ENCODE results near the gene UBE2E2.
A peak's percentile ranks its signal among the peaks of the same experiment; 100 is the strongest.

The UBE2E2 gene

GRCh38 chr3:23455775-23456174 is 252.6 kb downstream of the UBE2E2 start:
- H3K4me3 Mint-ChIP-seq: no peak overlapping the region
- H3K4me1 Mint-ChIP-seq: peaks cover 12% of the 10 kb centered on the region
- H3K27ac Mint-ChIP-seq: no peak overlapping the region
- H3K36me3 Mint-ChIP-seq: peaks cover 5% of the 10 kb centered on the region
- H3K27me3 Mint-ChIP-seq: no peaks in the 10 kb centered on the region
- H3K9me3 Mint-ChIP-seq: no peaks in the 10 kb centered on the region

- H3K4me1 Mint-ChIP-seq: peaks cover 12% of the 10 kb centered on the region
- H3K9me3 Mint-ChIP-seq: no peaks in the 10 kb centered on the region
- H3K4me3 Mint-ChIP-seq: no peak overlapping the region
- no peaks in the 10 kb centered on the region for H3K27me3 Mint-ChIP-seq
- peaks cover 5% of the 10 kb centered on the region for H3K36me3 Mint-ChIP-seq
- H3K27ac Mint-ChIP-seq: no peak overlapping the region
Observed at GRCh38 chr3:23457697-23458096, 254.6 kb downstream of the UBE2E2 start.

- Mint-ChIP-seq H3K4me3 (no peak overlapping the region), H3K4me1 (peaks cover 12% of the 10 kb centered on the region), H3K9me3 (no peaks in the 10 kb centered on the region), H3K27ac (no peak overlapping the region), H3K27me3 (no peaks in the 10 kb centered on the region), H3K36me3 (peaks cover 5% of the 10 kb centered on the region)
Observed at GRCh38 chr3:23459465-23459864, 256.3 kb downstream of the UBE2E2 start.

GRCh38 chr3:23459889-23460546 is 256.9 kb downstream of the UBE2E2 start:
- H3K27me3 Mint-ChIP-seq: no peaks in the 10 kb centered on the region
- H3K4me1 Mint-ChIP-seq: peaks cover 12% of the 10 kb centered on the region
- H3K4me3 Mint-ChIP-seq: no peak overlapping the region
- H3K9me3 Mint-ChIP-seq: no peaks in the 10 kb centered on the region
- peaks cover 5% of the 10 kb centered on the region for H3K36me3 Mint-ChIP-seq
- no peak overlapping the region for H3K27ac Mint-ChIP-seq

GRCh38 chr3:23461069-23461468 is 257.9 kb downstream of the UBE2E2 start:
- H3K27ac Mint-ChIP-seq: no peak overlapping the region
- H3K4me3 Mint-ChIP-seq: no peak overlapping the region
- no peaks in the 10 kb centered on the region for H3K27me3 Mint-ChIP-seq
- no peaks in the 10 kb centered on the region for H3K9me3 Mint-ChIP-seq
- H3K4me1 Mint-ChIP-seq: peaks cover 12% of the 10 kb centered on the region
- peaks cover 4% of the 10 kb centered on the region for H3K36me3 Mint-ChIP-seq

- H3K4me3 Mint-ChIP-seq: no peak overlapping the region
- H3K27me3 Mint-ChIP-seq: no peaks in the 10 kb centered on the region
- H3K27ac Mint-ChIP-seq: no peak overlapping the region
- peaks cover 10% of the 10 kb centered on the region for H3K36me3 Mint-ChIP-seq
- H3K9me3 Mint-ChIP-seq: peaks cover 10% of the 10 kb centered on the region
- H3K4me1 Mint-ChIP-seq: no peaks in the 10 kb centered on the region
Observed at GRCh38 chr3:23463791-23464190, 260.7 kb downstream of the UBE2E2 start.

- no peaks in the 10 kb centered on the region for H3K27me3 Mint-ChIP-seq
- peaks cover 10% of the 10 kb centered on the region for H3K9me3 Mint-ChIP-seq
- peaks cover 10% of the 10 kb centered on the region for H3K36me3 Mint-ChIP-seq
- no peak overlapping the region for H3K4me3 Mint-ChIP-seq
- no peak overlapping the region for H3K27ac Mint-ChIP-seq
- no peaks in the 10 kb centered on the region for H3K4me1 Mint-ChIP-seq
Observed at GRCh38 chr3:23465569-23465968, 262.4 kb downstream of the UBE2E2 start.

GRCh38 chr3:23468203-23468602 is 265.1 kb downstream of the UBE2E2 start:
- no peaks in the 10 kb centered on the region for H3K27me3 Mint-ChIP-seq
- H3K27ac Mint-ChIP-seq: no peak overlapping the region
- H3K36me3 Mint-ChIP-seq: peaks cover 10% of the 10 kb centered on the region
- peaks cover 10% of the 10 kb centered on the region for H3K9me3 Mint-ChIP-seq
- no peak overlapping the region for H3K4me3 Mint-ChIP-seq
- H3K4me1 Mint-ChIP-seq: no peaks in the 10 kb centered on the region

GRCh38 chr3:23474580-23475357 is 271.6 kb downstream of the UBE2E2 start:
- Mint-ChIP-seq H3K36me3 (peaks cover 10% of the 10 kb centered on the region), H3K4me3 (peak overlapping the region; percentile 9), H3K9me3 (peaks cover 12% of the 10 kb centered on the region), H3K4me1 (peaks cover 20% of the 10 kb centered on the region), H3K27me3 (no peaks in the 10 kb centered on the region), H3K27ac (no peak overlapping the region)

GRCh38 chr3:23475446-23475845 is 272.3 kb downstream of the UBE2E2 start:
- H3K9me3 Mint-ChIP-seq: peaks cover 12% of the 10 kb centered on the region
- no peak overlapping the region for H3K27ac Mint-ChIP-seq
- H3K4me1 Mint-ChIP-seq: peaks cover 20% of the 10 kb centered on the region
- H3K4me3 Mint-ChIP-seq: no peak overlapping the region
- H3K27me3 Mint-ChIP-seq: no peaks in the 10 kb centered on the region
- peaks cover 10% of the 10 kb centered on the region for H3K36me3 Mint-ChIP-seq

- Mint-ChIP-seq H3K36me3 (peaks cover 13% of the 10 kb centered on the region), H3K4me3 (no peak overlapping the region)
Observed at GRCh38 chr3:23479026-23479425, 275.9 kb downstream of the UBE2E2 start.

GRCh38 chr3:23479615-23480328 is 276.6 kb downstream of the UBE2E2 start:
- no peak overlapping the region for H3K27ac Mint-ChIP-seq
- H3K9me3 Mint-ChIP-seq: peaks cover 16% of the 10 kb centered on the region
- no peaks in the 10 kb centered on the region for H3K27me3 Mint-ChIP-seq
- H3K4me3 Mint-ChIP-seq: no peak overlapping the region
- H3K4me1 Mint-ChIP-seq: peaks cover 10% of the 10 kb centered on the region
- H3K36me3 Mint-ChIP-seq: peaks cover 14% of the 10 kb centered on the region

More at GRCh38 chr3:23479026-23479425, 275.9 kb downstream of the UBE2E2 start:
- no peaks in the 10 kb centered on the region for H3K27me3 Mint-ChIP-seq
- peaks cover 12% of the 10 kb centered on the region for H3K9me3 Mint-ChIP-seq
- H3K4me1 Mint-ChIP-seq: peaks cover 18% of the 10 kb centered on the region
- no peak overlapping the region for H3K27ac Mint-ChIP-seq

GRCh38 chr3:23480329-23480714 is 277.2 kb downstream of the UBE2E2 start:
- Mint-ChIP-seq H3K27me3 (no peaks in the 10 kb centered on the region), H3K9me3 (peaks cover 16% of the 10 kb centered on the region), H3K4me3 (no peak overlapping the region), H3K4me1 (peaks cover 5% of the 10 kb centered on the region), H3K36me3 (peaks cover 14% of the 10 kb centered on the region), H3K27ac (no peak overlapping the region)

GRCh38 chr3:23481011-23481615 is 278.0 kb downstream of the UBE2E2 start:
- Mint-ChIP-seq H3K4me3 (no peak overlapping the region), H3K27ac (no peak overlapping the region), H3K27me3 (no peaks in the 10 kb centered on the region), H3K9me3 (peaks cover 13% of the 10 kb centered on the region), H3K36me3 (peaks cover 17% of the 10 kb centered on the region), H3K4me1 (peaks cover under 1% of the 10 kb centered on the region)

GRCh38 chr3:23481616-23482278 is 278.6 kb downstream of the UBE2E2 start:
- Mint-ChIP-seq H3K27ac (no peak overlapping the region), H3K36me3 (peaks cover 18% of the 10 kb centered on the region), H3K9me3 (peaks cover 12% of the 10 kb centered on the region), H3K4me3 (no peak overlapping the region), H3K27me3 (no peaks in the 10 kb centered on the region), H3K4me1 (no peaks in the 10 kb centered on the region)

Measured in activated naive CD4-positive, alpha-beta T cell treated with anti-CD3 and anti-CD28 coated beads, Interleukin-2, amount 50 U/mL, for 24 hours (primary cell).